Right kidney (tissue), 1 donor: ENCODE measurements around the gene AUNIP.

Experiments
- DNase-seq: peaks from one replicate; pipeline ENCODE4 v3.0.0-alpha.2; 2016

AUNIP gene

GRCh38 chr1:25809283-25809926, 49.9 kb downstream of the AUNIP start:
- no peak for DNase-seq

GRCh38 chr1:25808481-25809244, 50.6 kb downstream of the AUNIP start:
- no peak for DNase-seq

DNA sequence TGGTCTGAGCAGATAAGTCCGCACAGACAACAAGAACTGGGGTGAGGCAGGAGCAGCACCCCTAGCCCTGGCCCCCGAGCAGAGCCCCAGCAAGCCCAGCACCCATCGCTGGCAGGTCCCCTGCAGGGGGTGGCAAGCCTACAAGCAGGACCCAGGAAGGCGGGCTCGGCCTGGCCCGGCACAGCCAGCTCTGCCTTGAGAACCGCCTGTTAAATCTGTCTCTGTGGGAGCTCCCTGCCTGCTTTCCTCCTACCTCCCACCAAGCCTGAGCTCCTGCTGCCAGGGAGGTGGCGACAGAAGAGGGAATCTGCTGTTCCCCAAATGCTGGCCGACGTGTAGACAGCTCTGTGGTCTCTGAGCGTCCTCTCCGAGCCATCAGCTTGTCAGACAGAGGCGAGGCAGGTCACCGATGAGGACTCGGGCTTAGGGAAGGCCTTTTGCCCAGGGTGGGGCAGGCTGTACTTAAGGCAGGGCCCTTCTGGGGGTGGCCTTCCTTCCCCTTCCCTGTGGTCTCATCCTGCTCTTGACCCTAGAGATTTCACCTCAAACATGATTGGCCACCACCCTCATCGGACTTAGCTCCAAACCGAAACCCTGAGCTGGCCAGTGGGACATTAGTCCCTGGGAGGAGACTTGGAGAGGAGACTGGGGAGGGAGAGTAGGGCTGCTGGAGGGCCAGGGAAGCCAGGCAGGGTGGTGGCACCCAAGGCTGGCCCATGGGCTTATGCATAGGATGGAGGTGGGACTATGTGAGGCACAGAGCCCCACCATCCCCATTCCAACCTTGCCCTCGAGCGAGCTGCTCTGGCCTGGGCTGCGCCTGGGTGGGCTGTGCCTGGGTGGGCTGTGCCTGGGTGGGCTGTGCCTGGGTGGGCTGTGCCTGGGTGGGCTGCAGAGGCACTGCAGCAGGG, 51.5 kb downstream of the AUNIP start:
- DNase-seq = no peak

GRCh38 chr1:25806418-25806817, 52.8 kb downstream of the AUNIP start:
- no peak for DNase-seq

- no peak for DNase-seq
Observed at GRCh38 chr1:25805863-25806225, 53.4 kb downstream of the AUNIP start.

- DNase-seq = no peak
Observed at GRCh38 chr1:25804964-25805862, 54.0 kb downstream of the AUNIP start.

GRCh38 chr1:25804244-25804963, 54.9 kb downstream of the AUNIP start:
- DNase-seq = no peak

GRCh38 chr1:25803368-25803767, 55.9 kb downstream of the AUNIP start:
- DNase-seq = no peak

DNA sequence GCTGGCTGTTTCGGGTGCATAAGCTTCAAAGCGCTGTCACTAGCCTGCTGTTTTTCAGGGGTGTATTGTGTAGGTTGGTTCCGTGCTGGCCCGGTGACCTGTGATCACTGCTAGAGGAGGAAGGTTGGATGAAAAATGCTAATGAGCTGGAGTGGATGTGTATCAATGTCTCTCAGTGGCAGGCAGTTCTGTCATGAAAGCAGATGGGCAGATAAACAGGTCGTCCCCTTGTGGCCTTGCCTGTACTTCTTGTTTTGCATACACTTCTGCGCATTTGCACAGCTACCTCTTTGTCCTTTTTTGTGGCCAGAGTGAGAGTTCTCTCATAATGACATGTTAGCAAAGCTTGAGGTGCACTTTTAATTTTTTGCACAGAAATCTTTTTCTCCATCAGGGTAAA, 56.3 kb downstream of the AUNIP start:
- no peak for DNase-seq

GRCh38 chr1:25800703-25801377, 58.4 kb downstream of the AUNIP start:
- peak; percentile 61 for DNase-seq

- no peak for DNase-seq
Observed at GRCh38 chr1:25799935-25800702, 59.1 kb downstream of the AUNIP start, which contains the start of gene SELENON. Gene SELENON (plus strand): TSS chr1:25800193. CDS start chr1:25800231, 38 bp downstream.

- DNase-seq = peak; percentile 84
Observed at GRCh38 chr1:25799352-25799934, 59.8 kb downstream of the AUNIP start.

DNA sequence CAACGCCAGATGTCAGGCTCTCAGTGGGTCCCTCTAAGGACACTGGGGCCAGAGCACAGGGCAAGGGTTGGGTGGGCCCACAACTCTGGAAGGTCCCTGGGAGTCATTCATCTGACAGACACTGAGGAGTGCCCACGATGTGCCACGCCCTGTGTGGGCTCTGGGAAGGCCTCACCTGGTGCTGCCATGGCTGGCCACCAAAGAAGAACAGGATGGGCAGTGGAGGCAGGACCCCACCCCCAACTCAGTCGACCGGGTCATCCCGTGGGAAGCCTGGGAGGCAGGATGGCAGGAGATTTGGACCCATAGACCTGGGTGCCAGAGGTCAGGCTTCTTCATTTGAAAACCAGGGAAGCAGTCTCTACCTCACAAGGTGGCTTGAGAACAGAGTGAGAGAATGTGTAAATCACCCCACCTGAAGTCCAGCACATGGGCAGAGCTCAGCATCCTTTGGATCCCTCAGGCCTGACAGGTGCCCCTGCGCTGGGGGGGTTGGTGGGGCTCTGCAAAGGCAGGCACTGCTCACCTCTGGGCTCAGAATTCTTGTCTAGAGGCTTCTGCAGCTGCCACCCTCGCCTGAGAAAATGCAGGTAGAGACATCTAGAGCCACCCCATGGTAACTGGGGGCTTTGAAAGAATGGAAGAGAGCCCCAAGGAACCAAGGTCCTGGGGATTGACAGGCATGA, 60.4 kb downstream of the AUNIP start:
- DNase-seq = no peak

DNA sequence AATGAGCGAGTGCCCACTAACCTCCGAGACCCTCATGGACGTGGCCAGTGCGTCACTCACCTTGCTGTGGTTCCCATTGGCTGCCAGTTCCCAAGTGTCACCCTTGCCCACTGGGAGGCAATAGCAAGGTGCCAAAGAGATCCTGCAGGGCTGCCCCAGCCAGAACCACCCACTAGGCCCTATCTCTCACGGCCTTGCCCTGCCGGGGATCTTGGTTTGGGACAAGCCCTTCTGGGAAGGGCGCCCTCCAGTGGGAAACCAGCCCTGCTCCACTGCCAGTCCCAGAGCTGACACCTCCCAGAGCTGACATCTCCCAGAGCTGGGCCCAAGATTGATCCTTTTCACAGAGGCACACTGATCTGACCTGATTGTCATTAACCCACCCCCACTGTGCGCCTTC, 61.3 kb downstream of the AUNIP start:
- DNase-seq = no peak

DNA sequence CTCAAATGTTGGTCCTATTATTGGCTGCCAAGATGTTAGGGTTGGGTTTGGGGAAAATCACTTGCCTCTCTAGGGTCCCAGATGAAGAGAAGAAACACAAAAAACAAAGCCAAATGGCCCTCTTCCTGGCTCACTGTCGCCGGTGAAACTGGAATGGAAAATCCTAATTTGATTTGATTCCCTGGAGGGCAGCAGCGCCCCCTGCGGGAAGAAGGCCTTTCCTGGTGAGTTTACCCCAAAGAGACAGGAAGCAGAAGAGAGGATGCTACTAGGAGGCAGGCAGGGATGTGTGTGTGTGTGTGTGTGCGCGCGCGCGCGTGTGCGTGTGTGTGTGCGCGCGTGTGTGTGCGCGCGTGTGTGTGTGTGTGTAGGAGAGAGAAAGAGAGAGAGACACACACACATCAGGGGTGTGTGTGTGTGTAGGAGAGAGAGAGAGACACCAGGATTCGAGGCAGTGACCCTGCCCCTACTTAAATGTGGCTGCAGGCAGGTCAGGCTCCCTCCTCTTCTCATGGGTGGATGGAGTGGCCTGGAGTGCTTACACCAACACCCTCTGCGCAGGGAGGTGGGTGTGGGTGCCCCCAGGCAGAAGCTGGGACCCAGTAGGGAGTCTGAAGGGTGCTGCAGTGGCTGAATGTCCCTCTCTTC, 62.3 kb downstream of the AUNIP start:
- peak; percentile 68 for DNase-seq

- DNase-seq = no peak
Observed at GRCh38 chr1:25795946-25796810, 63.1 kb downstream of the AUNIP start.

- no peak for DNase-seq
Observed at GRCh38 chr1:25795211-25795610, 64.0 kb downstream of the AUNIP start.
